NT2/D1 (cell line): Measurements from ENCODE around the gene ELP4.

Experiments used
- SUZ12 ChIP-seq: IDR thresholded peaks from 2 replicates; pipeline ENCODE4 v1.6.1; 2011; ENCODE audit not compliant: insufficient read length, insufficient read depth; ENCODE audit errors: extremely low read depth
- YY1 ChIP-seq: IDR thresholded peaks from 2 replicates; pipeline ENCODE4 v1.6.1; 2011; ENCODE audit not compliant: insufficient read length, insufficient read depth
- ZNF274 ChIP-seq: IDR thresholded peaks from 2 replicates; pipeline ENCODE4 v1.6.1; 2011; ENCODE audit warnings: mild to moderate bottlenecking, low read depth, low read length

DNA sequence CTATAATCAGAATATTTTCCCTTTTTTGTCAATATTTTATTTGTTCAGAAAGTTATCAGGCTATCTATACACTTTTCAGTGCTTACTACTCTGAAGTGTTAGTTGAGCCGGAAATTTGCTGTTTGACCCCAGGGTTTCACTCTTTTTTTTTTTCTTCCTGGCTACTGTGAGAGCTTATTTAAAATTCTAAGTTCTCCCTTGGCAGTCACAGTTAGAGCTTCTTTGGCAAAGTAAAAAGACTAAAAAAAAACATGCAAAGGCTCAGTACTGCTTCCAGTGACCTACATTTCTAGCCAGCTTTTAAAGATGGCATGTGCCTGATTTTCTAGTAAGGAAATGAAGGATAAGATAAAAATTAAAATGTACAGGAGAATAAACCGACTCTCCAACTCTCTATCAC is 48.4 kb downstream of the ELP4 start:
- TF ChIP-seq YY1, result no peak
- no peak for TF ChIP-seq SUZ12
- no peak for TF ChIP-seq ZNF274
